ENCODE data around the gene COLEC12. TPM values are rescaled to one million over a fixed set of nuclear protein-coding genes. Genes with fewer than 3 reads are reported as not detected.

COLEC12 gene
- total RNA-seq, 3 donors from 2014 or later: 2.4 to 12.1 (median 4.7) TPM

- Histone ChIP-seq H3K4me1 (ENCODE audit: low read depth) (no peaks in the 10 kb centered on the region), H3K4me3 (no peak overlapping the region), H3K9me3 (no peaks in the 10 kb centered on the region), H3K36me3 (ENCODE audit: low read depth) (no peaks in the 10 kb centered on the region)
- ATAC-seq (peak; percentile 55), DNase-seq (peak in 1 of 3 donors; percentile 24)
- TF ChIP-seq, protein P1, sequence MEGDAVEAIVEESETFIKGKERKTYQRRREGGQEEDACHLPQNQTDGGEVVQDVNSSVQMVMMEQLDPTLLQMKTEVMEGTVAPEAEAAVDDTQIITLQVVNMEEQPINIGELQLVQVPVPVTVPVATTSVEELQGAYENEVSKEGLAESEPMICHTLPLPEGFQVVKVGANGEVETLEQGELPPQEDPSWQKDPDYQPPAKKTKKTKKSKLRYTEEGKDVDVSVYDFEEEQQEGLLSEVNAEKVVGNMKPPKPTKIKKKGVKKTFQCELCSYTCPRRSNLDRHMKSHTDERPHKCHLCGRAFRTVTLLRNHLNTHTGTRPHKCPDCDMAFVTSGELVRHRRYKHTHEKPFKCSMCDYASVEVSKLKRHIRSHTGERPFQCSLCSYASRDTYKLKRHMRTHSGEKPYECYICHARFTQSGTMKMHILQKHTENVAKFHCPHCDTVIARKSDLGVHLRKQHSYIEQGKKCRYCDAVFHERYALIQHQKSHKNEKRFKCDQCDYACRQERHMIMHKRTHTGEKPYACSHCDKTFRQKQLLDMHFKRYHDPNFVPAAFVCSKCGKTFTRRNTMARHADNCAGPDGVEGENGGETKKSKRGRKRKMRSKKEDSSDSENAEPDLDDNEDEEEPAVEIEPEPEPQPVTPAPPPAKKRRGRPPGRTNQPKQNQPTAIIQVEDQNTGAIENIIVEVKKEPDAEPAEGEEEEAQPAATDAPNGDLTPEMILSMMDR (IDR thresholded peaks at IDR 0.05): no peak
- intact Hi-C loops (cut with DNase I, micrococcal nuclease): no loop called here
Observed at GRCh38 chr18:477565-477964, 22.9 kb downstream of the COLEC12 start.

DNA sequence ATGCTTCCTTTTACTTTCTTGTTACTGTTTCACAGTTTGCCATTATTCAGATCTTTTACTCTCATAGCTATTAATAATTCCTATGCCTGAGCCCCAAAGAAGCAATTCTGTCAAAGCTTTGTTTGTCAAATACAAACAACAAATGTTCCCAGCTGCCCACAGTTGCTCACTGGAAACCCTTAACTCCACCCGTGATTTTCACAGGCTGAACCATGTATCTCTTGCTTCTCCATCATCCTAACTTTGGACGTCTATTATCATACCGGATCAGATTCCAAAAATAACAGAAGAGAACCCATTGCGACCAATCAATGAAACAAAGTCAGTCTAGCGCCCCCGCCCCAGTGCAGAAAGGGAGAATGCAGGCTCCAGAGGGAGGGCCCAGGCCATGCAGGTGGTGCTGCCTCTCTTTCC, 24.2 kb downstream of the COLEC12 start:
- H3K4me1 ChIP-seq (ENCODE audit: low read depth): no peaks in the 10 kb centered on the region
- intact Hi-C loops (cut with DNase I, micrococcal nuclease): no loop called here
- DNase-seq: no peak
- no peaks in the 10 kb centered on the region for H3K36me3 ChIP-seq (ENCODE audit: low read depth)
- TF ChIP-seq, protein P1 (IDR thresholded peaks at IDR 0.05): no peak
- no peaks in the 10 kb centered on the region for H3K9me3 ChIP-seq
- no peak overlapping the region for H3K4me3 ChIP-seq
- no peak for ATAC-seq

- TF ChIP-seq, protein P1 (IDR thresholded peaks at IDR 0.05): no peak
Observed at GRCh38 chr18:475202-476031, 25.1 kb downstream of the COLEC12 start.

GRCh38 chr18:474416-474815, 26.1 kb downstream of the COLEC12 start:
- no peak overlapping the region for H3K4me3 ChIP-seq
- no peak for ATAC-seq
- H3K9me3 ChIP-seq: no peaks in the 10 kb centered on the region
- no peaks in the 10 kb centered on the region for H3K4me1 ChIP-seq (ENCODE audit: low read depth)
- H3K36me3 ChIP-seq (ENCODE audit: low read depth): no peaks in the 10 kb centered on the region
- no peak for DNase-seq
- TF ChIP-seq, protein P1 (IDR thresholded peaks at IDR 0.05): no peak
- intact Hi-C loops (cut with DNase I, micrococcal nuclease): no loop called here

More at GRCh38 chr18:475202-476031, 25.1 kb downstream of the COLEC12 start:
- Histone ChIP-seq H3K4me3 (no peak overlapping the region), H3K9me3 (no peaks in the 10 kb centered on the region), H3K4me1 (ENCODE audit: low read depth) (no peaks in the 10 kb centered on the region), H3K36me3 (ENCODE audit: low read depth) (no peaks in the 10 kb centered on the region)
- intact Hi-C loops (cut with DNase I, micrococcal nuclease): no loop called here
- ATAC-seq (peak; percentile 15), DNase-seq (no peak)

DNA sequence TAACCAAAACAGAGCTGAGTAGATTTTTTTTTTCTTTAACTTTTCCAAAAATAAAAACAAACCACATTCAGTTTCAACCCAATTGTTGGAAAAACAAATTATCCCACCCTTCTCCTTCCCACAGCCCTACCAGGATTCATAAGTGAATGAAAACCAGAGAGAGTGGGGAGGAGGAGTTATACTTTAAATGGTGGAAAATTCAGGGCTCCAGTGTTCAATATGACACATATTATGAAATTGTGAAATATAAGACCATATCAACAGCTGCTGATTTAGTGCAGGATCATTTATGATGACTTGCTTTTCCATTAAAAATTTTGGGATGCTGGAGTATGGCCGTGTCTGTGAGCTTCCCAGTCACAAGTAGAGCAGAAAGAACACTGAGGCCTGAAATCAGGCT, 26.7 kb downstream of the COLEC12 start:
- intact Hi-C loops (cut with DNase I, micrococcal nuclease): no loop called here
- H3K9me3 ChIP-seq: no peaks in the 10 kb centered on the region
- DNase-seq (no peak), ATAC-seq (no peak)
- H3K36me3 ChIP-seq (ENCODE audit: low read depth): no peaks in the 10 kb centered on the region
- TF ChIP-seq, protein P1 (IDR thresholded peaks at IDR 0.05): no peak
- no peaks in the 10 kb centered on the region for H3K4me1 ChIP-seq (ENCODE audit: low read depth)
- H3K4me3 ChIP-seq: no peak overlapping the region
